Thymus (tissue), 11 donors: ENCODE results near the gene KCNJ12. TPM values are rescaled to one million over a fixed set of nuclear protein-coding genes. Genes with fewer than 3 reads are reported as not detected.

Experiments
- DNase-seq, 9 donors: peaks; one replicate each; pipeline ENCODE4 v3.0.0-alpha.2; 2013; ENCODE audit warnings: low spot score in 9 of 9, low read depth in 6 of 9, missing footprints in 1 of 9
- H3K27ac ChIP-seq, 2 donors: one replicate each; pipeline ENCODE4 v1.5.1; 2013; ENCODE audit warnings: control low read depth in 1 of 2, low read depth in 1 of 2, low read length in 1 of 2, mild to moderate bottlenecking in 1 of 2, moderate library complexity in 1 of 2
- H3K27me3 ChIP-seq, 2 donors: one replicate each; pipeline ENCODE4 v1.5.1; 2013; ENCODE audit warnings: low read length in 1 of 2; ENCODE audit not compliant: control insufficient read depth in 2 of 2, insufficient read depth in 1 of 2
- H3K36me3 ChIP-seq, 2 donors: one replicate each; pipeline ENCODE4 v1.5.1; 2013; ENCODE audit warnings: low read length in 1 of 2, mild to moderate bottlenecking in 1 of 2, moderate library complexity in 1 of 2; ENCODE audit not compliant: control insufficient read depth in 2 of 2, insufficient read depth in 2 of 2
- H3K4me1 ChIP-seq, 2 donors: one replicate each; pipeline ENCODE4 v1.5.1; 2013; ENCODE audit warnings: low read length in 2 of 2; ENCODE audit not compliant: control insufficient read depth in 2 of 2, insufficient read depth in 2 of 2
- H3K4me3 ChIP-seq, 2 donors: one replicate each; pipeline ENCODE4 v1.5.1; 2013; ENCODE audit warnings: low read length in 2 of 2, control low read depth in 1 of 2, mild to moderate bottlenecking in 1 of 2
- H3K9me3 ChIP-seq, 2 donors: one replicate each; pipeline ENCODE4 v1.5.1; 2013; ENCODE audit warnings: low read length in 1 of 2, mild to moderate bottlenecking in 1 of 2; ENCODE audit not compliant: control insufficient read depth in 2 of 2, insufficient read depth in 1 of 2
- WGBS: extraction: QIAGEN DNeasy Blood & Tissue Kit; methylation state at CpG from one replicate; pipeline ENCODE4 v1.1.7; 2013; 5-methylcytosine and 5-hydroxymethylcytosine counted together
- polyA plus RNA-seq: library from polyadenylated mRNA; stranded (reverse); fragments of 200-250 nt; gene quantifications from one replicate; pipeline ENCODE4 v1.2.3, GENCODE V29; 2013
- total RNA-seq: library from RNA; stranded (reverse); fragments of 120-200 nt; gene quantifications from one replicate; pipeline ENCODE4 v1.2.4, GENCODE V29; 2013
- donor health status: healthy.

The KCNJ12 gene
- total and polyA plus RNA-seq, 2 donors, result 0.37 to 0.85 TPM

- Histone ChIP-seq H3K4me1 (peaks cover 0 to 35% of the 10 kb centered on the region in 2 donors), H3K4me3 (no peak overlapping the region), H3K9me3 (no peaks in the 10 kb centered on the region), H3K27ac (no peak overlapping the region), H3K27me3 (no peaks in the 10 kb centered on the region), H3K36me3 (no peaks in the 10 kb centered on the region)
- 81% methylated on average over 6 of the region's 6 CpGs for WGBS
- DNase-seq, result no peak
Measured at GRCh38 chr17:21388944-21389343, 12.8 kb downstream of the KCNJ12 start.

GRCh38 chr17:21389394-21389793, 13.2 kb downstream of the KCNJ12 start:
- Histone ChIP-seq H3K27me3 (no peaks in the 10 kb centered on the region), H3K4me1 (peaks cover 0 to 35% of the 10 kb centered on the region in 2 donors), H3K27ac (peak overlapping the region in 1 of 2 donors; percentile 12), H3K4me3 (no peak overlapping the region), H3K36me3 (no peaks in the 10 kb centered on the region), H3K9me3 (no peaks in the 10 kb centered on the region)
- peak in 6 of 9 donors; percentile 21 to 58 (median 23) for DNase-seq
- 3% methylated on average over 7 of the region's 7 CpGs for WGBS

GRCh38 chr17:21390294-21390693, 14.1 kb downstream of the KCNJ12 start:
- no peak overlapping the region for H3K27ac ChIP-seq
- peaks cover 0 to 35% of the 10 kb centered on the region in 2 donors for H3K4me1 ChIP-seq
- 94% methylated on average over 9 of the region's 9 CpGs for WGBS
- no peaks in the 10 kb centered on the region for H3K36me3 ChIP-seq
- H3K4me3 ChIP-seq, result no peak overlapping the region
- DNase-seq, result no peak
- no peaks in the 10 kb centered on the region for H3K9me3 ChIP-seq
- no peaks in the 10 kb centered on the region for H3K27me3 ChIP-seq

- DNase-seq, result no peak
- Histone ChIP-seq H3K36me3 (no peaks in the 10 kb centered on the region), H3K27ac (no peak overlapping the region), H3K4me1 (peaks cover 0 to 35% of the 10 kb centered on the region in 2 donors), H3K4me3 (no peak overlapping the region), H3K27me3 (no peaks in the 10 kb centered on the region), H3K9me3 (no peaks in the 10 kb centered on the region)
- 93% methylated on average over 7 of the region's 7 CpGs for WGBS
Measured at GRCh38 chr17:21392266-21392665, 16.1 kb downstream of the KCNJ12 start.

GRCh38 chr17:21394265-21394664, 18.1 kb downstream of the KCNJ12 start:
- Histone ChIP-seq H3K27me3 (no peaks in the 10 kb centered on the region), H3K9me3 (no peaks in the 10 kb centered on the region), H3K4me1 (peaks cover 0 to 24% of the 10 kb centered on the region in 2 donors), H3K27ac (no peak overlapping the region), H3K36me3 (no peaks in the 10 kb centered on the region), H3K4me3 (no peak overlapping the region)
- WGBS, result 97% methylated on average over 2 of the region's 2 CpGs
- no peak for DNase-seq

- Histone ChIP-seq H3K27ac (no peak overlapping the region), H3K4me1 (peaks cover 0 to 9% of the 10 kb centered on the region in 2 donors), H3K36me3 (no peaks in the 10 kb centered on the region), H3K9me3 (peaks cover 0 to under 1% of the 10 kb centered on the region in 2 donors), H3K27me3 (no peaks in the 10 kb centered on the region), H3K4me3 (no peak overlapping the region)
- no peak for DNase-seq
- 97% methylated on average over 5 of the region's 5 CpGs for WGBS
Measured at GRCh38 chr17:21395764-21396163, 19.6 kb downstream of the KCNJ12 start.

- no peaks in the 10 kb centered on the region for H3K36me3 ChIP-seq
- no peak for DNase-seq
- H3K27ac ChIP-seq, result no peak overlapping the region
- 94% methylated on average over 14 of the region's 14 CpGs for WGBS
- peaks cover 0 to 4% of the 10 kb centered on the region in 2 donors for H3K4me1 ChIP-seq
- no peaks in the 10 kb centered on the region for H3K27me3 ChIP-seq
- H3K4me3 ChIP-seq, result no peak overlapping the region
- peaks cover 0 to 4% of the 10 kb centered on the region in 2 donors for H3K9me3 ChIP-seq
Measured at GRCh38 chr17:21396237-21396636, 20.1 kb downstream of the KCNJ12 start.

GRCh38 chr17:21397341-21398190, 21.4 kb downstream of the KCNJ12 start:
- H3K4me1 ChIP-seq, result no peaks in the 10 kb centered on the region
- H3K9me3 ChIP-seq, result peaks cover 0 to 7% of the 10 kb centered on the region in 2 donors
- 95% methylated on average over 28 of the region's 28 CpGs for WGBS
- no peak overlapping the region for H3K4me3 ChIP-seq
- DNase-seq, result no peak
- H3K27me3 ChIP-seq, result no peaks in the 10 kb centered on the region
- no peaks in the 10 kb centered on the region for H3K36me3 ChIP-seq
- no peak overlapping the region for H3K27ac ChIP-seq

GRCh38 chr17:21399474-21400186, 23.5 kb downstream of the KCNJ12 start:
- 95% methylated on average over 13 of the region's 13 CpGs for WGBS
- Histone ChIP-seq H3K4me1 (no peaks in the 10 kb centered on the region), H3K27me3 (no peaks in the 10 kb centered on the region), H3K27ac (no peak overlapping the region), H3K36me3 (no peaks in the 10 kb centered on the region), H3K4me3 (no peak overlapping the region), H3K9me3 (peaks cover 0 to 7% of the 10 kb centered on the region in 2 donors)
- DNase-seq, result no peak
